Ishikawa (cell line): ENCODE results near the gene ANKHD1.

Experiments
- CEBPB ChIP-seq: IDR thresholded peaks from 2 replicates; pipeline ENCODE4 v1.6.1; 2012
- CREB1 ChIP-seq: IDR thresholded peaks from 2 replicates; pipeline ENCODE4 v1.6.1; 2012; ENCODE audit warnings: low read depth
- EP300 ChIP-seq: IDR thresholded peaks from 2 replicates; pipeline ENCODE4 v1.6.1; 2012; ENCODE audit warnings: borderline replicate concordance
- FOXM1 ChIP-seq: IDR thresholded peaks from 2 replicates; pipeline ENCODE4 v1.6.1; 2012; ENCODE audit warnings: low read depth, borderline replicate concordance
- NFIC ChIP-seq: IDR thresholded peaks from 2 replicates; pipeline ENCODE4 v1.6.1; 2012
- RAD21 ChIP-seq: IDR thresholded peaks from 2 replicates; pipeline ENCODE4 v1.6.1; 2012; ENCODE audit warnings: low read depth
- REST ChIP-seq: IDR thresholded peaks from 2 replicates; pipeline ENCODE4 v1.6.1; 2012; ENCODE audit warnings: low read depth, mild to moderate bottlenecking
- TAF1 ChIP-seq: IDR thresholded peaks from 2 replicates; pipeline ENCODE4 v1.6.1; 2012; ENCODE audit warnings: low read depth, mild to moderate bottlenecking
- TCF12 ChIP-seq: IDR thresholded peaks from 2 replicates; pipeline ENCODE4 v1.6.1; 2012; ENCODE audit warnings: low read depth
- TEAD4 ChIP-seq: IDR thresholded peaks from 2 replicates; pipeline ENCODE4 v1.6.1; 2012
- YY1 ChIP-seq: IDR thresholded peaks from 2 replicates; pipeline ENCODE4 v1.6.1; 2012; ENCODE audit warnings: low read depth
- ZBTB7A ChIP-seq: IDR thresholded peaks from 2 replicates; pipeline ENCODE4 v1.6.1; 2012; ENCODE audit warnings: low read depth
- TF ChIP-seq, protein P1 (sequence below): IDR thresholded peaks from 2 replicates; pipeline ENCODE4 v1.6.1; 2012

DNA sequence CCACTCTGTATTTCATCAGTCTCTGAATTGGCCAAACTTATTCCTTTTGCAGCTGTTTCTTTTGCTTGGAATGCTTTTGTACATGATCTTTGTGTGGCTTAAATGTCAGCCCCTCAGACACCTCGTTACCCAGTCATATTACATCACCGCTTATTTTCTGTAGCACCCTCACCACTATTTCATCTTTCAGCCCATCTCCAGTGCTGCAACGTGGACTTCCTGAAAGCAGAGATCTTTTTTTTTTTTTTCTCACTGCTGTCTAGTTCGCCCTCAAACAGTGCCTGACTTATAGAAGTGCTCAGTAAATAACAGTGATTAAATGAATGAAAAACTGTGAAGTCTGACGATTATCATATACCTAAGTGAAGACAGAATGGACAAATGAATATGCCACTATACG, 154.8 kb downstream of the ANKHD1 start:
- TF ChIP-seq CEBPB: no peak
- TF ChIP-seq EP300: no peak
- no peak for TF ChIP-seq TAF1
- no peak for TF ChIP-seq REST
- TF ChIP-seq ZBTB7A: no peak
- TF ChIP-seq CREB1: no peak
- TF ChIP-seq, protein P1, sequence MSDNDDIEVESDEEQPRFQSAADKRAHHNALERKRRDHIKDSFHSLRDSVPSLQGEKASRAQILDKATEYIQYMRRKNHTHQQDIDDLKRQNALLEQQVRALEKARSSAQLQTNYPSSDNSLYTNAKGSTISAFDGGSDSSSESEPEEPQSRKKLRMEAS: no peak
- no peak for TF ChIP-seq YY1
- no peak for TF ChIP-seq RAD21
- no peak for TF ChIP-seq FOXM1
- no peak for TF ChIP-seq TCF12
- TF ChIP-seq TEAD4: no peak
- no peak for TF ChIP-seq NFIC
